Suprapubic skin (tissue), 3 donors: ENCODE results near the gene NLRC5.

Source experiments
- CTCF ChIP-seq, 2 donors: fragments of 200-600 bp in 1 of 2; fragments of 450-650 bp in 1 of 2; sonication (generic) in 1 of 2; IDR thresholded peaks; one replicate each; pipeline ENCODE4 v1.5.1; 2016 to 2019; ENCODE audit warnings: antibody characterized with exemption in 2 of 2, mild to moderate bottlenecking in 1 of 2, moderate library complexity in 1 of 2
- POLR2A ChIP-seq, 2 donors: fragments of 450-650 bp; IDR thresholded peaks; one replicate each; pipeline ENCODE4 v1.6.1; 2017; ENCODE audit warnings: antibody characterized with exemption in 2 of 2, mild to moderate bottlenecking in 2 of 2, moderate library complexity in 2 of 2

GRCh38 chr16:57087003-57087402 lies 97.6 kb downstream of the NLRC5 start:
- TF ChIP-seq CTCF (IDR thresholded peaks at IDR 0.05) (no peak), POLR2A (IDR thresholded peaks at IDR 0.05) (no peak)
